Measurements from ENCODE around the gene PLEKHM1. TPM values are rescaled to one million over a fixed set of nuclear protein-coding genes. Genes with fewer than 3 reads are reported as not detected.
A peak's percentile ranks its signal among the peaks of the same experiment; 100 is the strongest.
"Not testable (repeated sequence)": the region's sequence is repeated elsewhere in the genome, so short reads cannot be mapped to it uniquely, and the experiment has no call there.

Gene PLEKHM1
- total and polyA plus RNA-seq, 2 experiments from 2014 or later: 15.3 to 26.0 TPM

GRCh38 chr17:45441526-45442310 is 48.8 kb downstream of the PLEKHM1 start:
- WGBS, 2 experiments (ENCODE audit: low coverage in 1 of 2, low lambda C conversion rate in 2 of 2, missing lambda C conversion rate in 2 of 2): 82 to 86% methylated on average over 14 of the region's 14 CpGs
- TF ChIP-seq EZH2 (IDR thresholded peaks at IDR 0.05; ENCODE audit: insufficient read depth, poor library complexity, severe bottlenecking) (no peak), EZH2phosphoT487 (IDR thresholded peaks at IDR 0.05; ENCODE audit: insufficient read depth, low read depth) (no peak)
- in situ Hi-C loops (cut with MboI): no loop called here
- no peak overlapping the region for H3K4me2 ChIP-seq (ENCODE audit: unreplicated experiment)
- no peaks in the 10 kb centered on the region; the same call in 1 of the 2 replicates for H3K36me3 ChIP-seq (ENCODE audit: low read depth)
- H4K20me1 ChIP-seq (ENCODE audit: insufficient read depth): no peaks in the 10 kb centered on the region
- peaks cover 14% of the 10 kb centered on the region for H3K4me1 ChIP-seq (ENCODE audit: insufficient read depth)
- no peak for DNase-seq
- no peak overlapping the region for H3K9ac ChIP-seq
- H2AFZ ChIP-seq: no peak overlapping the region
- H3F3A ChIP-seq (ENCODE audit: insufficient read depth): peaks cover 4% of the 10 kb centered on the region; the same call in 1 of the 2 replicates
- no peaks in the 10 kb centered on the region for H3K9me2 ChIP-seq (ENCODE audit: insufficient read depth)
- H3K9me3 ChIP-seq (ENCODE audit: low read depth): no peaks in the 10 kb centered on the region
- H3K79me2 ChIP-seq (ENCODE audit: insufficient read depth): no peaks in the 10 kb centered on the region
- H3K27me3 ChIP-seq (replicated peaks; ENCODE audit: insufficient read depth): no peaks in the 10 kb centered on the region
- no peak overlapping the region for H3K27ac ChIP-seq
- H3K4me3 ChIP-seq: no peak overlapping the region

DNA sequence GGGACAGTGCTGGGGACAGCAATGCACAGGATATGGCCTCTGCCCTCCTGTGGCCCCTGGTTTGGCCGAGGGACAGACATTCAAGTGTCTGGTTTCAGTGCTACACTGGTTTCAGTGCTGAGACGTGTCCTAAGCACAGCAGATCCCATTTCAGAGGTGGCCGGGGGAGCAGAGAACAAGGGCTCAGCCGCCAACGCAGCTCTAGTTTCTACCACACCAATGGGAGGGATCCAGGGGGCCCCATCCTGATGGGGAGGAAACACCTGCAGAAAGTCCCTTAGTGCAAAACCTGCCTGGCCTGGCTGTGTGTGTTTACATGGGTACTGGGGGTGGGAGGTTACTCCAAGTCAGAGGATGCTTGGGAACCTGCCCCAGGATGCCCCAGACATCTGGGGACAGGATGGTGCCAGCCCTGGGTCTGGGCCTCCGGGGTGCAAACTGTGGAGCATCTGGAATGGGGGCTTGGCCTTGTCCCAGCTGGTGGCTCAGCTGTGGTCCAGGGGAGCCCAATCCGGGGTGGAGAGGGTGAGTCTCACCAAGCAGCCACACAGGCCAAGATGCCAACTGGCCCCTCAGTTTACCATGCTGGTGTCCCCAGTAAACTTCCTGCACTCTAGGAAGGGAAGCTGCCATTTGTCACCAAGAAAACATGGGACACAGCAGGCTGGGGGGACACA is 49.5 kb downstream of the PLEKHM1 start:
- H3K27ac ChIP-seq; H3K9me2 ChIP-seq (ENCODE audit: insufficient read depth); H3K36me3 ChIP-seq (ENCODE audit: low read depth); H2AFZ ChIP-seq; H4K20me1 ChIP-seq (ENCODE audit: insufficient read depth); H3K9me3 ChIP-seq (ENCODE audit: low read depth); H3K79me2 ChIP-seq (ENCODE audit: insufficient read depth); DNase-seq; H3F3A ChIP-seq (ENCODE audit: insufficient read depth); H3K9ac ChIP-seq; H3K4me3 ChIP-seq; H3K4me2 ChIP-seq (ENCODE audit: unreplicated experiment); in situ Hi-C loops (cut with MboI); H3K27me3 ChIP-seq (replicated peaks; ENCODE audit: insufficient read depth); H3K4me1 ChIP-seq (ENCODE audit: insufficient read depth): not testable (repeated sequence)
- WGBS, 2 experiments (ENCODE audit: low coverage in 1 of 2, low lambda C conversion rate in 2 of 2, missing lambda C conversion rate in 2 of 2): 76 to 80% methylated on average over 6 to 7 of the region's 7 CpGs

DNA sequence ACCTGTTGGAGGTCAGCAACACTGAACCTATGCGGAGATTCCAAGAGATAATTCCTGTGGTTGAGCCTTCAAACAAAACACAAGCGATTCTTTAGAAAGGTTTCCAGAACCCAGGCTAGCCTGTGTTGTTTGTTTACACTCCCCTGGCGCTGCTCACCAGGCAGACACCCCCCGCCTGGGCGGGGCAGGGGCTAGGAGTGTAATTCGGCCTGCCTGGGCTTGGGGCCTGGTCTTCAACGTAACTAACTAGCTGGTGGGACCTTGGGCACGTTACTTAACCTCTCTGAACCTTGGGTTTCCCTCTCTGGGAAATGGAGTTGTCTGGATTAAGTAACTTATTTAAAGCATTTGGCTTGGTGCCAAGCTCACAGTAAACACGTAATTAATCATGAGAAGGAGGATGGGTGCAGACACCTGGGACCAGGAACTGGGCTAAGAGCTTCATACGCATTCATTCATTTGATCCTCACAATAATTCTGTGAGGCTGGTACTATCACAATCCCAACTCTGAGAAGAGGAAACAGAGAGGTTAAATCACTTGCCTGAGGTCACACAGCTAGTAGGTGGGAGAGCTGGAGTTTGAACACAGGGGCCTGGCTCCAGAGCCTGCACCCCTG is 50.3 kb downstream of the PLEKHM1 start:
- in situ Hi-C loops (cut with MboI): no loop called here
- no peak overlapping the region for H3K4me3 ChIP-seq
- H3K4me1 ChIP-seq (ENCODE audit: insufficient read depth): no peaks in the 10 kb centered on the region
- TF ChIP-seq EZH2 (IDR thresholded peaks at IDR 0.05; ENCODE audit: insufficient read depth, poor library complexity, severe bottlenecking) (no peak), EZH2phosphoT487 (IDR thresholded peaks at IDR 0.05; ENCODE audit: insufficient read depth, low read depth) (no peak)
- H3K36me3 ChIP-seq (ENCODE audit: low read depth): no peaks in the 10 kb centered on the region; the same call in 1 of the 2 replicates
- H3K9ac ChIP-seq: no peak overlapping the region
- no peaks in the 10 kb centered on the region for H3K27me3 ChIP-seq (replicated peaks; ENCODE audit: insufficient read depth)
- H2AFZ ChIP-seq: no peak overlapping the region
- H4K20me1 ChIP-seq (ENCODE audit: insufficient read depth): no peaks in the 10 kb centered on the region
- no peaks in the 10 kb centered on the region for H3K9me2 ChIP-seq (ENCODE audit: insufficient read depth)
- peak; percentile 28 for DNase-seq
- 83 to 85% methylated on average over 10 of the region's 10 CpGs for WGBS, 2 experiments (ENCODE audit: low coverage in 1 of 2, low lambda C conversion rate in 2 of 2, missing lambda C conversion rate in 2 of 2)
- H3K27ac ChIP-seq: no peak overlapping the region
- no peaks in the 10 kb centered on the region for H3F3A ChIP-seq (ENCODE audit: insufficient read depth)
- no peak overlapping the region for H3K4me2 ChIP-seq (ENCODE audit: unreplicated experiment)
- no peaks in the 10 kb centered on the region for H3K79me2 ChIP-seq (ENCODE audit: insufficient read depth)
- H3K9me3 ChIP-seq (ENCODE audit: low read depth): no peaks in the 10 kb centered on the region

DNA sequence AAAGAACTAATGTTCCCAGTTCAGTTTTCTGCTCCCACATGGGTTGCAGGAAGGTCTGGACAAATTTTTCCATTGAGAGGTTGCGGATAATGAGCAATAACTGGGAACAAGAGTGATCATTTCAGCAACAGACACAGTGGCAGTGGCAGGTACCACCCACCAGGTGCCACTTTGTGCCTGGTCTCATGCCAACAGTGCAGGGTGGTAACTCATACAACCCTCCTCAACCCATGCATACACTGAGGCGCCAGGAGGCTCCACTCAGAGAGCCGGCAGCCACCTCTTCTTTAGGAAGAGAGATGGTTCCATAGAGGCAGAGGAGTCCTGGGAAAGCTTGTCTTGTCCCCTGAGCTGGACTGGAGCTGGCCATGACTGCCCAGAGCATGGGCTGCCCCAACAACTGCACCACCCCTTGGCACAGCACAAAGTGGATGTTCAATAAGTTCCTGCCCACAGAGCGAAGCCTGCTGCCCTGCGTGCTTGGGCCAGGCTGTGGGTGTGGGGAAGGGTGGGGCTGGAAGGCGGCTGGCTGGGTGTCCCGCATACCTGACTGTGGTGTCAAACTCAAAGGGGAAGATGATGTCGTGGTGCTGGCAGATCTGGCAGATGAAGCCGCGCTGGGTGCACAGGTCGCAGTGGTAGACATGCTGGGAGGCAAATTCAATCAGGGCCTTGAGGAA is 51.5 kb downstream of the PLEKHM1 start:
- no peaks in the 10 kb centered on the region for H3K36me3 ChIP-seq (ENCODE audit: low read depth)
- no peaks in the 10 kb centered on the region for H3K27me3 ChIP-seq (replicated peaks; ENCODE audit: insufficient read depth)
- no peak overlapping the region for H3K4me3 ChIP-seq
- no peak overlapping the region for H3K4me2 ChIP-seq (ENCODE audit: unreplicated experiment)
- no peaks in the 10 kb centered on the region for H3K9me3 ChIP-seq (ENCODE audit: low read depth)
- TF ChIP-seq EZH2phosphoT487 (IDR thresholded peaks at IDR 0.05; ENCODE audit: insufficient read depth, low read depth) (no peak), EZH2 (IDR thresholded peaks at IDR 0.05; ENCODE audit: insufficient read depth, poor library complexity, severe bottlenecking) (no peak)
- no peaks in the 10 kb centered on the region for H3F3A ChIP-seq (ENCODE audit: insufficient read depth)
- H3K79me2 ChIP-seq (ENCODE audit: insufficient read depth): no peaks in the 10 kb centered on the region
- no peaks in the 10 kb centered on the region for H3K4me1 ChIP-seq (ENCODE audit: insufficient read depth)
- no peak overlapping the region for H3K9ac ChIP-seq
- no peak overlapping the region for H3K27ac ChIP-seq
- H4K20me1 ChIP-seq (ENCODE audit: insufficient read depth): no peaks in the 10 kb centered on the region
- no peaks in the 10 kb centered on the region for H3K9me2 ChIP-seq (ENCODE audit: insufficient read depth)
- H2AFZ ChIP-seq: no peak overlapping the region
- in situ Hi-C loops (cut with MboI): no loop called here
- no peak for DNase-seq
- 85 to 88% methylated on average over 11 of the region's 11 CpGs for WGBS, 2 experiments (ENCODE audit: low coverage in 1 of 2, low lambda C conversion rate in 2 of 2, missing lambda C conversion rate in 2 of 2)

Measured in GM23248 (cell line).